HepG2 (cell line): ENCODE measurements around the gene GSDMA. TPM values are rescaled to one million over a fixed set of nuclear protein-coding genes. Genes with fewer than 3 reads are reported as not detected.

ENCODE experiments used
- CAMTA2 ChIP-seq: sonication (generic); formaldehyde crosslinking; IDR thresholded peaks from 2 replicates; pipeline ENCODE4 v1.4.0; 2020; ENCODE audit warnings: mild to moderate bottlenecking, missing genetic modification reagents, borderline replicate concordance
- FOSL2 ChIP-seq: sonication (generic); formaldehyde crosslinking; IDR thresholded peaks from 2 replicates; pipeline ENCODE4 v1.4.0; 2020; ENCODE audit warnings: missing genetic modification reagents
- GRHL1 ChIP-seq: sonication (generic); formaldehyde crosslinking; conservative IDR thresholded peaks from 2 replicates; pipeline ENCODE4 v1.8.0; 2022; ENCODE audit warnings: missing genetic modification reagents
- HDAC1 ChIP-seq: sonication (generic); formaldehyde crosslinking; IDR thresholded peaks from 2 replicates; pipeline ENCODE4 v1.5.1; 2020; ENCODE audit warnings: mild to moderate bottlenecking, missing genetic modification reagents
- HNF4G ChIP-seq, 2 experiments: sonication (generic) in 1 of 2; formaldehyde crosslinking in 1 of 2; IDR thresholded peaks; 2 replicates each; pipeline versions ENCODE4 v1.4.0 to v1.6.1; 2011 to 2020; ENCODE audit warnings: borderline replicate concordance in 2 of 2, low read depth in 2 of 2, mild to moderate bottlenecking in 2 of 2, low read length in 1 of 2, missing genetic modification reagents in 1 of 2, moderate library complexity in 1 of 2
- MLX ChIP-seq: IDR thresholded peaks from 2 replicates; pipeline ENCODE4 v1.6.1; 2016
- NKX3-1 ChIP-seq: sonication (generic); formaldehyde crosslinking; IDR thresholded peaks from 2 replicates; pipeline ENCODE4 v1.5.0; 2020; ENCODE audit warnings: missing genetic modification reagents
- NR2C2 ChIP-seq: sonication (generic); formaldehyde crosslinking; IDR thresholded peaks from 2 replicates; pipeline ENCODE4 v1.4.0; 2020; ENCODE audit warnings: missing genetic modification reagents, mild to moderate bottlenecking, moderate library complexity, borderline replicate concordance
- POLR2A ChIP-seq, 2 experiments: IDR thresholded peaks; 2 replicates each; pipeline ENCODE4 v1.6.1; 2011; ENCODE audit warnings: low read depth in 2 of 2, low read length in 2 of 2, mild to moderate bottlenecking in 1 of 2, moderate library complexity in 1 of 2; ENCODE audit not compliant: insufficient read depth in 1 of 2
- RFXANK ChIP-seq: IDR thresholded peaks from 2 replicates; pipeline ENCODE4 v1.6.1; 2016
- SP5 ChIP-seq: IDR thresholded peaks from 2 replicates; pipeline ENCODE4 v1.6.1; 2016; ENCODE audit warnings: low read depth, borderline replicate concordance
- ZBTB46 ChIP-seq: sonication (generic); formaldehyde crosslinking; IDR thresholded peaks from 2 replicates; pipeline ENCODE4 v1.4.0; 2020; ENCODE audit warnings: mild to moderate bottlenecking, missing genetic modification reagents, borderline replicate concordance
- ZFY ChIP-seq: sonication (generic); formaldehyde crosslinking; IDR thresholded peaks from 2 replicates; pipeline ENCODE4 v1.4.0; 2020; ENCODE audit warnings: missing genetic modification reagents
- ZNF296 ChIP-seq: sonication (generic); formaldehyde crosslinking; conservative IDR thresholded peaks from 2 replicates; pipeline ENCODE4 v1.5.0; 2020; ENCODE audit warnings: mild to moderate bottlenecking, missing genetic modification reagents
- ZNF431 ChIP-seq: sonication (generic); formaldehyde crosslinking; IDR thresholded peaks from 2 replicates; pipeline ENCODE4 v1.9.0; 2022; ENCODE audit warnings: missing genetic modification reagents, low read depth, mild to moderate bottlenecking, borderline replicate concordance
- ZNF451 ChIP-seq: sonication (generic); formaldehyde crosslinking; IDR thresholded peaks from 2 replicates; pipeline ENCODE4 v1.5.0; 2020; ENCODE audit warnings: mild to moderate bottlenecking, missing genetic modification reagents
- ZNF75D ChIP-seq: sonication (generic); formaldehyde crosslinking; IDR thresholded peaks from 2 replicates; pipeline ENCODE4 v1.8.1; 2023; ENCODE audit warnings: missing genetic modification reagents, mild to moderate bottlenecking, borderline replicate concordance
- polyA plus RNA-seq, 8 experiments: library from polyadenylated mRNA; depleted of rRNA in 3 of 8; stranded (reverse) in 7 of 8; unstranded in 1 of 8; fragments of >200 nt; fragmentation: Illumina TruSeq in 4 of 8; extraction: Trizol in 4 of 8; gene quantifications; 2 replicates each; pipeline versions ENCODE4 v1.2.1 to v1.2.3, GENCODE V29; 2011 to 2016; ENCODE audit warnings: low read depth in 4 of 8, missing spikeins in 1 of 8, mixed read lengths in 1 of 8; ENCODE audit not compliant: insufficient read depth in 1 of 8
- total RNA-seq, 5 experiments: library from RNA; depleted of rRNA; stranded (reverse); fragments of >200 nt; fragmentation: Illumina TruSeq; extraction: Trizol; gene quantifications; 2 replicates each; pipeline ENCODE4 v1.2.3, GENCODE V29; 2016; ENCODE audit warnings: low read depth in 1 of 5
- TF ChIP-seq, protein P1 (sequence below), 2 experiments: sonication (generic) in 1 of 2; formaldehyde crosslinking in 1 of 2; IDR thresholded peaks; 2 replicates each; pipeline versions ENCODE4 v1.4.0 to v1.6.1; 2016 to 2020; ENCODE audit warnings: borderline replicate concordance in 1 of 2, low read depth in 1 of 2, mild to moderate bottlenecking in 1 of 2, missing genetic modification reagents in 1 of 2
- TF ChIP-seq, protein P2 (sequence below): sonication (generic); formaldehyde crosslinking; IDR thresholded peaks from 2 replicates; pipeline ENCODE4 v1.4.0; 2020; ENCODE audit warnings: mild to moderate bottlenecking, missing genetic modification reagents

Gene GSDMA
- total and polyA plus RNA-seq, 2 of the 13 experiments (the other 11 are each of a cell fraction or from before 2014, with no cell fraction given): not detected

DNA sequence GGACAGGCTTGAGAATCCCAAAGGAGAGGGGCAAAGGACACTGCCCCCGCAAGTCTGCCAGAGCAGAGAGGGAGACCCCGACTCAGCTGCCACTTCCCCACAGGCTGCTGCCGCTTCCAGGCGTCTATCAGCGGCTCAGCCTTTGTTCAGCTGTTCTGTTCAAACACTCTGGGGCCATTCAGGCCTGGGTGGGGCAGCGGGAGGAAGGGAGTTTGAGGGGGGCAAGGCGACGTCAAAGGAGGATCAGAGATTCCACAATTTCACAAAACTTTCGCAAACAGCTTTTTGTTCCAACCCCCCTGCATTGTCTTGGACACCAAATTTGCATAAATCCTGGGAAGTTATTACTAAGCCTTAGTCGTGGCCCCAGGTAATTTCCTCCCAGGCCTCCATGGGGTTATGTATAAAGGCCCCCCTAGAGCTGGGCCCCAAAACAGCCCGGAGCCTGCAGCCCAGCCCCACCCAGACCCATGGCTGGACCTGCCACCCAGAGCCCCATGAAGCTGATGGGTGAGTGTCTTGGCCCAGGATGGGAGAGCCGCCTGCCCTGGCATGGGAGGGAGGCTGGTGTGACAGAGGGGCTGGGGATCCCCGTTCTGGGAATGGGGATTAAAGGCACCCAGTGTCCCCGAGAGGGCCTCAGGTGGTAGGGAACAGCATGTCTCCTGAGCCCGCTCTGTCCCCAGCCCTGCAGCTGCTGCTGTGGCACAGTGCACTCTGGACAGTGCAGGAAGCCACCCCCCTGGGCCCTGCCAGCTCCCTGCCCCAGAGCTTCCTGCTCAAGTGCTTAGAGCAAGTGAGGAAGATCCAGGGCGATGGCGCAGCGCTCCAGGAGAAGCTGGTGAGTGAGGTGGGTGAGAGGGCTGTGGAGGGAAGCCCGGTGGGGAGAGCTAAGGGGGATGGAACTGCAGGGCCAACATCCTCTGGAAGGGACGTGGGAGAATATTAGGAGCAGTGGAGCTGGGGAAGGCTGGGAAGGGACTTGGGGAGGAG is 52.5 kb downstream of the GSDMA start, which contains the start of gene CSF3 (continued):
- TF ChIP-seq CAMTA2 (CRISPR knock-in tag) (no peak), POLR2A (IDR thresholded peaks at IDR 0.05; ENCODE audit: insufficient read depth in 1 of 2, low read depth in 2 of 2, low read length in 2 of 2) (no peak), MLX (CRISPR knock-in tag) (no peak), NKX3-1 (CRISPR knock-in tag) (no peak), ZNF75D (no peak), NR2C2 (CRISPR knock-in tag) (no peak; the same call in 1 of the 2 replicates), ZNF451 (no peak), HDAC1 (CRISPR knock-in tag) (peak; percentile 44), SP5 (CRISPR knock-in tag) (peak; percentile 31; the same call in 1 of the 2 replicates), ZNF296 (no peak), RFXANK (CRISPR knock-in tag) (no peak), ZFY (CRISPR knock-in tag) (no peak; the same call in 1 of the 2 replicates), FOSL2 (CRISPR knock-in tag) (no peak), ZBTB46 (CRISPR knock-in tag) (no peak), GRHL1 (CRISPR knock-in tag) (no peak), HNF4G (IDR thresholded peaks at IDR 0.05; ENCODE audit: borderline replicate concordance, low read depth, low read length) (no peak), HNF4G (CRISPR knock-in tag; IDR thresholded peaks at IDR 0.05; ENCODE audit: borderline replicate concordance, low read depth) (no peak), ZNF431 (CRISPR knock-in tag) (no peak)
- TF ChIP-seq, protein P1, sequence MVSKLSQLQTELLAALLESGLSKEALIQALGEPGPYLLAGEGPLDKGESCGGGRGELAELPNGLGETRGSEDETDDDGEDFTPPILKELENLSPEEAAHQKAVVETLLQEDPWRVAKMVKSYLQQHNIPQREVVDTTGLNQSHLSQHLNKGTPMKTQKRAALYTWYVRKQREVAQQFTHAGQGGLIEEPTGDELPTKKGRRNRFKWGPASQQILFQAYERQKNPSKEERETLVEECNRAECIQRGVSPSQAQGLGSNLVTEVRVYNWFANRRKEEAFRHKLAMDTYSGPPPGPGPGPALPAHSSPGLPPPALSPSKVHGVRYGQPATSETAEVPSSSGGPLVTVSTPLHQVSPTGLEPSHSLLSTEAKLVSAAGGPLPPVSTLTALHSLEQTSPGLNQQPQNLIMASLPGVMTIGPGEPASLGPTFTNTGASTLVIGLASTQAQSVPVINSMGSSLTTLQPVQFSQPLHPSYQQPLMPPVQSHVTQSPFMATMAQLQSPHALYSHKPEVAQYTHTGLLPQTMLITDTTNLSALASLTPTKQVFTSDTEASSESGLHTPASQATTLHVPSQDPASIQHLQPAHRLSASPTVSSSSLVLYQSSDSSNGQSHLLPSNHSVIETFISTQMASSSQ (IDR thresholded peaks at IDR 0.05; ENCODE audit: low read depth): no peak
- TF ChIP-seq, protein P1 (CRISPR knock-in tag; IDR thresholded peaks at IDR 0.05; ENCODE audit: borderline replicate concordance): no peak
- TF ChIP-seq, protein P2, sequence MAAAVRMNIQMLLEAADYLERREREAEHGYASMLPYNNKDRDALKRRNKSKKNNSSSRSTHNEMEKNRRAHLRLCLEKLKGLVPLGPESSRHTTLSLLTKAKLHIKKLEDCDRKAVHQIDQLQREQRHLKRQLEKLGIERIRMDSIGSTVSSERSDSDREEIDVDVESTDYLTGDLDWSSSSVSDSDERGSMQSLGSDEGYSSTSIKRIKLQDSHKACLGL (CRISPR knock-in tag): 0 out of 2 replicates have a peak, but pooled peaks have one; percentile 26
